ENCODE data around the gene NATD1. TPM values are rescaled to one million over a fixed set of nuclear protein-coding genes. Genes with fewer than 3 reads are reported as not detected.
"Not testable (repeated sequence)": the region's sequence is repeated elsewhere in the genome, so short reads cannot be mapped to it uniquely, and the experiment has no call there.

Gene NATD1
- polyA plus RNA-seq, 4 donors = 11.9 to 16.1 (median 13.7) TPM

- DNase-seq (ENCODE audit: low read depth in 4 of 4, low spot score in 2 of 4) = no peak
Measured at GRCh38 chr17:21199311-21199710, 53.9 kb downstream of the NATD1 start.

GRCh38 chr17:21198411-21198810 lies 54.8 kb downstream of the NATD1 start:
- DNase-seq (ENCODE audit: low read depth in 4 of 4, low spot score in 2 of 4) = no peak

- DNase-seq (ENCODE audit: low read depth in 4 of 4, low spot score in 2 of 4) = no peak
Measured at GRCh38 chr17:21196126-21196525, 57.1 kb downstream of the NATD1 start.

- DNase-seq (ENCODE audit: low read depth in 4 of 4, low spot score in 2 of 4) = no peak
Measured at GRCh38 chr17:21194703-21195102, 58.5 kb downstream of the NATD1 start.

GRCh38 chr17:21194226-21194625 lies 59.0 kb downstream of the NATD1 start:
- DNase-seq (ENCODE audit: low read depth in 4 of 4, low spot score in 2 of 4) = no peak

GRCh38 chr17:21193031-21193430 lies 60.2 kb downstream of the NATD1 start:
- no peak for DNase-seq (ENCODE audit: low read depth in 4 of 4, low spot score in 2 of 4)

- DNase-seq (ENCODE audit: low read depth in 4 of 4, low spot score in 2 of 4) = not testable (repeated sequence)
Measured at GRCh38 chr17:21192414-21192813, 60.8 kb downstream of the NATD1 start.

GRCh38 chr17:21191698-21192097 lies 61.5 kb downstream of the NATD1 start:
- no peak for DNase-seq (ENCODE audit: low read depth in 4 of 4, low spot score in 2 of 4)

GRCh38 chr17:21190078-21190477 lies 63.1 kb downstream of the NATD1 start:
- DNase-seq (ENCODE audit: low read depth in 4 of 4, low spot score in 2 of 4) = no peak

- no peak for DNase-seq (ENCODE audit: low read depth in 4 of 4, low spot score in 2 of 4)
Measured at GRCh38 chr17:21189361-21189760, 63.8 kb downstream of the NATD1 start.

Other genes with a start within 250 kb of the NATD1 start
- gene USP22, start 210.4 kb downstream of the NATD1 start, polyA plus RNA-seq (ENCODE audit: insufficient read length in 4 of 4) = 100 to 1,000 TPM; 200 to 245 (median 203) TPM
- 10 to 100 TPM; 37.6 to 40.9 (median 39.6) TPM for gene DHRS7B, start 126.4 kb downstream of the NATD1 start, polyA plus RNA-seq (ENCODE audit: insufficient read length in 4 of 4)
- 10 to 100 TPM; 21.4 to 27.9 (median 24.3) TPM for gene TMEM11, start 39.2 kb downstream of the NATD1 start, polyA plus RNA-seq (ENCODE audit: insufficient read length in 4 of 4)
- 10 to 100 TPM; 21.1 to 25.3 (median 23.2) TPM for gene MAP2K3, start 31.3 kb upstream of the NATD1 start, polyA plus RNA-seq (ENCODE audit: insufficient read length in 4 of 4)
- 1 to 10 TPM; 5.3 to 8.9 (median 6.5) TPM for gene KCNJ12, start 122.9 kb upstream of the NATD1 start, polyA plus RNA-seq (ENCODE audit: insufficient read length in 4 of 4)